Mucosa of rectum (tissue), 2 donors: ENCODE measurements around the gene IFI44.

Source experiments
- H3K27ac ChIP-seq, 2 donors: one replicate each; pipeline ENCODE4 v1.7.0; 2013; ENCODE audit warnings: inconsistent platforms in 2 of 2, low read depth in 2 of 2, low read length in 2 of 2
- H3K27me3 ChIP-seq, 2 donors: one replicate each; pipeline ENCODE4 v1.7.0; 2013; ENCODE audit warnings: low read length in 2 of 2; ENCODE audit not compliant: control insufficient read depth in 2 of 2, insufficient read depth in 2 of 2
- H3K36me3 ChIP-seq, 2 donors: one replicate each; pipeline ENCODE4 v1.7.0; 2013; ENCODE audit warnings: low read length in 2 of 2; ENCODE audit not compliant: control insufficient read depth in 2 of 2, insufficient read depth in 2 of 2
- H3K4me1 ChIP-seq, 2 donors: one replicate each; pipeline ENCODE4 v1.7.0; 2013; ENCODE audit warnings: low read length in 2 of 2, mild to moderate bottlenecking in 1 of 2; ENCODE audit not compliant: control insufficient read depth in 2 of 2, insufficient read depth in 2 of 2
- H3K4me3 ChIP-seq, 2 donors: one replicate each; pipeline ENCODE4 v1.7.0; 2013; ENCODE audit warnings: low read length in 2 of 2
- H3K9ac ChIP-seq, 2 donors: one replicate each; pipeline ENCODE4 v1.7.0; 2013; ENCODE audit warnings: low read length in 2 of 2, low read depth in 1 of 2, mild to moderate bottlenecking in 1 of 2
- H3K9me3 ChIP-seq, 2 donors: one replicate each; pipeline ENCODE4 v1.7.0; 2013; ENCODE audit warnings: low read length in 2 of 2; ENCODE audit not compliant: control insufficient read depth in 2 of 2
- donor health status: healthy.
- donor health status: Normal muscosa, but diverticular disease.

IFI44 gene

DNA sequence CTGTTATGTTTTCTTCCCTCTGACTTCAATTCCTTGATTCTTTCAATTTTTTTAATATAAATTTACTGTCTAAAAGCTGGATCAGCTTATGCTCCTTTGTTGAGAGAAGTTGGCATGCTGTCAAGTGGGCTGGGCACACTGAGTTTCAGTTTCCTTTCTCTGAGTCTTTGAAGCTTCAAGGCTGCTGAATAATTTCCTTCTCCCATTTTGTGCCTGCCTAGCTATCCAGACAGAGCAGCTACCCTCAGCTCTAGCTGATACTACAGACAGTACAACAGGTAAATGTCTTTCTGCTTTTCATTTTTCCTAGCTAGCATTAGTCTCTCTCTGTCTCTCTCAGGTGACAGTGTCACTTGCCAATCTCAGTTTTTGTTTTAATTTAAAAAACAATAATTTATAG is at the start of gene IFI44:
TSS of gene IFI44 (plus strand) at position 204 of the 400 bp plus-strand sequence. CDS start 365 bp downstream, outside the sequence.
- Histone ChIP-seq H3K9ac (peak within 1 kb of the TSS; percentile 28 to 41), H3K4me3 (peak within 1 kb of the TSS; percentile 49 to 56), H3K27me3 (no peaks in the 10 kb centered on the region), H3K36me3 (no peaks in the 10 kb centered on the region), H3K27ac (no peak within 1 kb of the TSS), H3K9me3 (peaks cover 0 to 3% of the 10 kb centered on the region in 2 donors), H3K4me1 (no peaks in the 10 kb centered on the region)

DNA sequence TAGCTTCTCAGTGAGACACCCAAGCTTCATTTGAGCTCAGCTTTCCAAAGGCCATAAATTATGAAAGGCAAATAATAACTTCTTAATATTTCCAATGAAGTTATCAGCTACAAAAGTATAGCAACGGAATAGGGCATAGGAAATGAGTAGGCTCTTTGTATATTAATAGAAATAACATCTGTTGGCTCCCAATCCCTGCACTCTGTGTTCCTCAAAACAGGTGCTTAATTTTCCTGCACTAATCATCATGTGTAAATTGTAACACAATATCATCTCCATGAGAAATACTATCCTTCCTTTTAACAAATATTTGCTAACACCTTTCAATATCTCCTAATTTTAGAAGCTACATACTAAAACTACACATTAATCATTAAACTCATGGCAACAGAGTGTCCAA is 48.6 kb upstream of the IFI44 start:
- Histone ChIP-seq H3K27me3 (no peaks in the 10 kb centered on the region), H3K9me3 (no peaks in the 10 kb centered on the region), H3K4me1 (no peaks in the 10 kb centered on the region), H3K36me3 (no peaks in the 10 kb centered on the region), H3K27ac (no peak overlapping the region), H3K9ac (no peak overlapping the region), H3K4me3 (no peak overlapping the region)

- Histone ChIP-seq H3K9me3 (no peaks in the 10 kb centered on the region), H3K9ac (no peak overlapping the region), H3K36me3 (no peaks in the 10 kb centered on the region), H3K27me3 (no peaks in the 10 kb centered on the region), H3K4me1 (peaks cover 0 to 3% of the 10 kb centered on the region in 2 donors), H3K4me3 (no peak overlapping the region), H3K27ac (no peak overlapping the region)
Observed at GRCh38 chr1:78603206-78603605, 46.4 kb upstream of the IFI44 start.

DNA sequence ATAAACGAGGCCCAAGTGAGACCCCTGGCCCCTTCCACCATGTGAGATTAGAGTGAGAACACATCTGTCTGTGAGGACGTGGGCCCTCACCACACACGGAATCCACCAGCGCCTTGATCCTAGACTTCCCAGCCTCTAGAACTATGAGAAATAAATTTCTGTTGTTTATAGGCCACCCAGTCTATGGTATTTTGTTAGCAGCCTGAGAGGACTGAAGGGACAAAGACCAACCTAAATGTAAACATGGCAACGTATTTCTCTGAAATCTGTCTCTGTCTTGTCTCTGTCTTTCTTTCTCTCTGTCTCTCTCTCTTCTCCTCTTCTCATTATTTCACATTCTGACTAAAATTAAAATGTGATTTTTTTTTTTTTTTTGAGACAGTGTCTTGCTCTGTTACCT is 45.0 kb upstream of the IFI44 start:
- Histone ChIP-seq H3K27me3 (no peaks in the 10 kb centered on the region), H3K9me3 (no peaks in the 10 kb centered on the region), H3K4me3 (no peak overlapping the region), H3K27ac (no peak overlapping the region), H3K36me3 (no peaks in the 10 kb centered on the region), H3K9ac (no peak overlapping the region), H3K4me1 (peaks cover 0 to 3% of the 10 kb centered on the region in 2 donors)

DNA sequence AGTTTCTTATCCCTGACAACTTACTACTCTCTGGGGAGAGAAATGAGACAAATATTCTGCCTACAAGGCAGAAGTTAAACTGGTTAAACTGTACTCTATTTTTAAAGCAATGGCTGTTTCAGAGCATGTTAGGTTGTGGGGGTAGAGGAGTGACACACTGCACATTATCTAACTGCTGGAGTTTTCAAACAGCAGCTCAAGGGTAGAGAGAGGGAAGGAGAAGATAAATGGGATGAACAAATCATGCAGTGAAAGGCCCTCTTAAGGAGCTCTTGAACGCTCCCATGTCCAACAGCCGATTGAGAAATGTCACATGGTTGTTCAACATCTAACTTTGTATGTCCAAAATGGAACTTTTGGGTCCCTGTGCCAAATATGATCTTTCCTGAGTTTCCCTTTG is 43.4 kb upstream of the IFI44 start:
- Histone ChIP-seq H3K27ac (no peak overlapping the region), H3K4me3 (no peak overlapping the region), H3K4me1 (peaks cover 0 to 3% of the 10 kb centered on the region in 2 donors), H3K9me3 (no peaks in the 10 kb centered on the region), H3K27me3 (no peaks in the 10 kb centered on the region), H3K9ac (no peak overlapping the region), H3K36me3 (no peaks in the 10 kb centered on the region)

- Histone ChIP-seq H3K36me3 (no peaks in the 10 kb centered on the region), H3K27me3 (no peaks in the 10 kb centered on the region), H3K9ac (no peak overlapping the region), H3K27ac (no peak overlapping the region), H3K4me3 (no peak overlapping the region), H3K4me1 (peaks cover 0 to 3% of the 10 kb centered on the region in 2 donors), H3K9me3 (no peaks in the 10 kb centered on the region)
Observed at GRCh38 chr1:78607334-78607927, 42.2 kb upstream of the IFI44 start.

DNA sequence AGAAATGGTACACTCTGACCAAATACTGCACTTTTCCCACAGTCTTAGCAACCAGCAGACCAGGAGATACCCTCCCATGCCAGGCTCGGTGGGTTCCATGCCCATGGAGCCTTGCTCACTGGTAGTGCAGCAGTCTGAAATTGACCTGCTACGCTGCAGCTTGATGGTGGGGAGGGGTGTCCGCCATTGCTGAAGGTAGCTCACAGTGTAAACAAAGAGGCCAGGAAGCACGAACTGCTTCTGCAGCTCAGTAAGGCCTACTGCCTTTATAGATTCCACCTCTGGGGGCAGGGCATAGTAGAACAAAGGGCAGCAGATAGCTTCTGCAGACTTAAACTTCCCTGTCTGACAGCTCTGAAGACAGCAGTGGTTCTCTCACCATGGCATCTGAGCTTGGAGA is 41.7 kb upstream of the IFI44 start:
- H3K4me1 ChIP-seq: peaks cover 0 to 3% of the 10 kb centered on the region in 2 donors
- no peaks in the 10 kb centered on the region for H3K36me3 ChIP-seq

GRCh38 chr1:78617615-78618026 is 32.0 kb upstream of the IFI44 start:
- peaks cover 0 to 3% of the 10 kb centered on the region in 2 donors for H3K4me1 ChIP-seq
- H3K9ac ChIP-seq: no peak overlapping the region
- H3K27me3 ChIP-seq: no peaks in the 10 kb centered on the region
- H3K27ac ChIP-seq: no peak overlapping the region
- H3K36me3 ChIP-seq: no peaks in the 10 kb centered on the region
- H3K4me3 ChIP-seq: no peak overlapping the region
- no peaks in the 10 kb centered on the region for H3K9me3 ChIP-seq

More for the DNA sequence above, 41.7 kb upstream of the IFI44 start:
- Histone ChIP-seq H3K9ac (no peak overlapping the region), H3K4me3 (no peak overlapping the region), H3K9me3 (no peaks in the 10 kb centered on the region), H3K27ac (no peak overlapping the region), H3K27me3 (no peaks in the 10 kb centered on the region)

- Histone ChIP-seq H3K9ac (no peak overlapping the region), H3K4me3 (no peak overlapping the region), H3K4me1 (peaks cover 0 to 3% of the 10 kb centered on the region in 2 donors), H3K27ac (no peak overlapping the region), H3K27me3 (no peaks in the 10 kb centered on the region), H3K9me3 (no peaks in the 10 kb centered on the region), H3K36me3 (no peaks in the 10 kb centered on the region)
Observed at GRCh38 chr1:78619032-78619431, 30.6 kb upstream of the IFI44 start.

DNA sequence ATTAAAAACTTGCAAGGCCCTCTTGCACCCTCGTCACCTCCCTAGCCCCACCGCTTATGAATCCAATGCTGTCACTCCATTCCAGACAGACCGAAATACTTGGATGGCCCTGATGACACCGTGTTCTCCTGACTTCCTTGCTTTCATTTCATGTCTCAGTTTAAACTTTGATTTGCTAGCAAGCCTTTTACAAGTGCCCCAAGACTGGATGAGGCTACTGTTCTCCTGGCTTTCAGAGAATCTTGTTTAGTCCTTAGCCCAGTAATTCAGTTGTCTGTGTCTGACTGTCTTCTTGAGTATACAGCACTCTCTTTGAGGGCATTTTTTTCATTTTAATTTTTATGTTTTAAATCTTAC is 30.2 kb upstream of the IFI44 start:
- Histone ChIP-seq H3K27ac (peak overlapping the region in 1 of 2 donors; percentile 59), H3K9ac (no peak overlapping the region), H3K4me1 (peaks cover 0 to 3% of the 10 kb centered on the region in 2 donors), H3K4me3 (peak overlapping the region; percentile 40 to 68), H3K27me3 (no peaks in the 10 kb centered on the region), H3K9me3 (no peaks in the 10 kb centered on the region), H3K36me3 (no peaks in the 10 kb centered on the region)
